Keratinocyte (primary cell): ENCODE results near the gene SEPTIN14. TPM values are rescaled to one million over a fixed set of nuclear protein-coding genes. Genes with fewer than 3 reads are reported as not detected.
A peak's percentile ranks its signal among the peaks of the same experiment; 100 is the strongest.
"Not testable (repeated sequence)": the region's sequence is repeated elsewhere in the genome, so short reads cannot be mapped to it uniquely, and the experiment has no call there.

Experiments
- DNase-seq: peaks from one replicate; pipeline ENCODE4 v3.0.0-alpha.2; 2011; ENCODE audit warnings: low read depth, missing footprints, low spot score
- FAIRE-seq: peaks from 2 replicates; lab custom pipeline; 2011; peaks lifted over from hg19 to GRCh38; lab: Jason Lieb, UNC
- H2AFZ ChIP-seq: 2 replicates; pipeline ENCODE4 v1.6.0; 2012; ENCODE audit warnings: low read length, control low read depth, inconsistent platforms; ENCODE audit not compliant: control insufficient read depth
- H3K27ac ChIP-seq: 2 replicates; pipeline ENCODE4 v1.5.1; 2011; ENCODE audit warnings: low read length; ENCODE audit not compliant: control insufficient read depth, insufficient read depth
- H3K27me3 ChIP-seq: 3 replicates; pipeline ENCODE4 v1.6.0; 2011; ENCODE audit warnings: low read length; ENCODE audit not compliant: control insufficient read depth, insufficient read depth; ENCODE audit errors: extremely low read depth
- H3K36me3 ChIP-seq, 2 experiments: 2 replicates in 1 of 2; 3 replicates in 1 of 2; pipeline ENCODE4 v1.5.1; 2011; ENCODE audit warnings: low read length in 2 of 2, mild to moderate bottlenecking in 1 of 2; ENCODE audit not compliant: control insufficient read depth in 2 of 2, insufficient read depth in 2 of 2; ENCODE audit errors: extremely low read depth in 1 of 2
- H3K4me1 ChIP-seq: 3 replicates; pipeline ENCODE4 v1.5.1; 2011; ENCODE audit warnings: low read length; ENCODE audit not compliant: control insufficient read depth, insufficient read depth; ENCODE audit errors: extremely low read depth
- H3K4me2 ChIP-seq: 3 replicates; pipeline ENCODE4 v1.6.0; 2011; ENCODE audit warnings: low read depth, low read length; ENCODE audit not compliant: control insufficient read depth, insufficient read depth; ENCODE audit errors: extremely low read depth
- H3K4me3 ChIP-seq, 3 experiments: fragments of 200-600 bp in 1 of 3; sonication (generic) in 1 of 3; 2 replicates in 2 of 3; 3 replicates in 1 of 3; pipeline ENCODE4 v1.5.1; 2011 to 2016; ENCODE audit warnings: low read length in 3 of 3, mild to moderate bottlenecking in 3 of 3, control low read depth in 2 of 3, inconsistent platforms in 1 of 3, low read depth in 1 of 3, mixed read lengths in 1 of 3, mixed run types in 1 of 3, moderate library complexity in 1 of 3; ENCODE audit not compliant: control insufficient read depth in 2 of 3, insufficient read depth in 2 of 3; ENCODE audit errors: extremely low read depth in 1 of 3
- H3K79me2 ChIP-seq: 2 replicates; pipeline ENCODE4 v1.6.0; 2012; ENCODE audit warnings: low read length; ENCODE audit not compliant: control insufficient read depth, insufficient read depth
- H3K9ac ChIP-seq: 3 replicates; pipeline ENCODE4 v1.6.0; 2011; ENCODE audit warnings: low read length; ENCODE audit not compliant: control insufficient read depth, insufficient read depth; ENCODE audit errors: extremely low read depth
- H3K9me1 ChIP-seq: 3 replicates; pipeline ENCODE4 v1.6.0; 2011; ENCODE audit warnings: low read length; ENCODE audit not compliant: control insufficient read depth, insufficient read depth; ENCODE audit errors: extremely low read depth
- H3K9me3 ChIP-seq: 2 replicates; pipeline ENCODE4 v1.5.1; 2012; ENCODE audit warnings: low read depth, low read length; ENCODE audit not compliant: control insufficient read depth
- H4K20me1 ChIP-seq: 3 replicates; pipeline ENCODE4 v1.6.0; 2011; ENCODE audit warnings: low read length; ENCODE audit not compliant: control insufficient read depth, insufficient read depth; ENCODE audit errors: extremely low read depth
- EZH2 ChIP-seq: IDR thresholded peaks from one replicate; pipeline ENCODE4 v1.6.1; 2012; ENCODE audit warnings: inconsistent platforms, mild to moderate bottlenecking, low read length, moderate library complexity
- dilution Hi-C: fragments of 300-500 bp; cut with MboI; formaldehyde crosslinking; loops from one replicate; pipeline ENCODE4 v1.7.0; 2020; ENCODE audit warnings: low sequenced_read_pairs; ENCODE audit not compliant: extremely low pct_ligation_motif_present
- polyA plus RNA-seq, 5 experiments: library from polyadenylated mRNA; depleted of rRNA in 3 of 5; stranded (reverse) in 3 of 5; stranded (forward) in 1 of 5; unstranded in 1 of 5; fragments of >200 nt; gene quantifications; 1 replicate in 1 of 5; 2 replicates in 3 of 5; 3 replicates in 1 of 5; pipeline versions ENCODE4 v1.2.1 to v1.2.3, GENCODE V29; 2011 to 2012; ENCODE audit warnings: missing spikeins in 2 of 5, low read depth in 1 of 5, low replicate concordance in 1 of 5
- TF ChIP-seq, protein P1 (sequence below), 3 experiments: IDR thresholded peaks in 1 of 3; conservative IDR thresholded peaks in 1 of 3; optimal IDR thresholded peaks in 1 of 3; 2 replicates in 2 of 3; 3 replicates in 1 of 3; pipeline versions ENCODE3 to v1.5.1; 2011; ENCODE audit warnings: low read length in 3 of 3, mild to moderate bottlenecking in 3 of 3, moderate library complexity in 2 of 3, control low read depth in 1 of 3, inconsistent platforms in 1 of 3; ENCODE audit not compliant: insufficient read depth in 2 of 3; ENCODE audit errors: extremely low read depth in 1 of 3

The SEPTIN14 gene
- polyA plus RNA-seq, 1 donor (not counting 4 experiments of a cell fraction or from before 2014, with no cell fraction given) = not detected

DNA sequence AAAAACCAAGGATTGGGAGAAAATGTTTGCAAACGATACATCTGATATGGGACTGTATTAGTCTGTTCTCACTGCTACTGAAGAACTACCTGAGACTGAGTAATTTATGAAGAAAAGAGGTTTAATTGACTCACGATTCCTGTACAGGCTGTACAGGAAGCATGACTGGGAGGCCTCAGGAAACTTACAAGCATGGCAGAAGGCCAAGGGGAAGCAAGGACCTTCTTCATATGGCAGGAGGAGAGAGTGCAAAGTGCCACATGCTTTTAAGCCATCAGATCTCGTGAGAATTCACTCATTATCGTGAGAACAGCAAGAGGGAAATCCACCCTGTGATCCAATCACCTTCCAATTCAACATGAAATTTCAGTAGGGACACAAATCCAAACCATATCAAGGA is 35.7 kb upstream of the SEPTIN14 start:
- dilution Hi-C loops = no loop called here
- Histone ChIP-seq H3K9ac (no peak overlapping the region), H3K27me3 (no peaks in the 10 kb centered on the region), H3K4me1 (no peaks in the 10 kb centered on the region), H3K4me3 (no peak overlapping the region), H3K9me3 (no peaks in the 10 kb centered on the region), H3K36me3 (no peaks in the 10 kb centered on the region), H2AFZ (no peak overlapping the region), H3K9me1 (no peaks in the 10 kb centered on the region), H4K20me1 (no peaks in the 10 kb centered on the region), H3K79me2 (no peaks in the 10 kb centered on the region), H3K27ac (no peak overlapping the region), H3K4me2 (no peak overlapping the region)
- FAIRE-seq (no peak), DNase-seq (no peak)
- TF ChIP-seq EZH2 = no peak

DNA sequence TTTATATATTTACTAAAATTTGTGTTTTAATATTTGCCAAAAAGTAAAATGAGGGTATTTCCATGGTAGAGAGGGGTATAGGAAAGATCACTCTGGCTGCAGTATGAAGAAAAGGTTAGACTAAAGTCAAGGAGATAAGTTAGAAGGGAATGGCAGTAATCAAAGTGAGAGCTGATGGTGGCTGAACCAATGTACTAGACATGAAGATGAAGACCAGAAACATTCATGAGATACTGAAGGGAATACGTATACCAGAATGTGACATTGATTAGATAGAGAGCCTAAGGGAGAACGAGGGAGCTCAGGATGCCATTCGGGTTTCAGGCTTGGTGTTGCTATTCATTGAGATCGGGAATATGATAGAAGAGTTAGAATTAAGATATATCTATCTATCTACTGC is 32.5 kb upstream of the SEPTIN14 start:
- no peak overlapping the region for H3K4me3 ChIP-seq
- TF ChIP-seq EZH2 = no peak
- TF ChIP-seq, protein P1, sequence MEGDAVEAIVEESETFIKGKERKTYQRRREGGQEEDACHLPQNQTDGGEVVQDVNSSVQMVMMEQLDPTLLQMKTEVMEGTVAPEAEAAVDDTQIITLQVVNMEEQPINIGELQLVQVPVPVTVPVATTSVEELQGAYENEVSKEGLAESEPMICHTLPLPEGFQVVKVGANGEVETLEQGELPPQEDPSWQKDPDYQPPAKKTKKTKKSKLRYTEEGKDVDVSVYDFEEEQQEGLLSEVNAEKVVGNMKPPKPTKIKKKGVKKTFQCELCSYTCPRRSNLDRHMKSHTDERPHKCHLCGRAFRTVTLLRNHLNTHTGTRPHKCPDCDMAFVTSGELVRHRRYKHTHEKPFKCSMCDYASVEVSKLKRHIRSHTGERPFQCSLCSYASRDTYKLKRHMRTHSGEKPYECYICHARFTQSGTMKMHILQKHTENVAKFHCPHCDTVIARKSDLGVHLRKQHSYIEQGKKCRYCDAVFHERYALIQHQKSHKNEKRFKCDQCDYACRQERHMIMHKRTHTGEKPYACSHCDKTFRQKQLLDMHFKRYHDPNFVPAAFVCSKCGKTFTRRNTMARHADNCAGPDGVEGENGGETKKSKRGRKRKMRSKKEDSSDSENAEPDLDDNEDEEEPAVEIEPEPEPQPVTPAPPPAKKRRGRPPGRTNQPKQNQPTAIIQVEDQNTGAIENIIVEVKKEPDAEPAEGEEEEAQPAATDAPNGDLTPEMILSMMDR (optimal IDR thresholded peaks at IDR 0.05 in 1 of 3, IDR thresholded peaks at IDR 0.05 in 1 of 3, conservative IDR thresholded peaks at IDR 0.05 in 1 of 3; ENCODE audit: extremely low read depth in 1 of 3, insufficient read depth in 2 of 3, low read length in 3 of 3) = no peak
- no peak overlapping the region for H3K27ac ChIP-seq
- H3K4me1 ChIP-seq = no peaks in the 10 kb centered on the region
- DNase-seq (no peak), FAIRE-seq (no peak)
- dilution Hi-C loops = no loop called here
- no peaks in the 10 kb centered on the region for H3K79me2 ChIP-seq
- H3K27me3 ChIP-seq = no peaks in the 10 kb centered on the region
- no peak overlapping the region for H2AFZ ChIP-seq
- H3K36me3 ChIP-seq = no peaks in the 10 kb centered on the region
- H4K20me1 ChIP-seq = no peaks in the 10 kb centered on the region
- H3K4me2 ChIP-seq = no peak overlapping the region
- no peaks in the 10 kb centered on the region for H3K9me3 ChIP-seq
- no peak overlapping the region for H3K9ac ChIP-seq
- no peaks in the 10 kb centered on the region for H3K9me1 ChIP-seq

DNA sequence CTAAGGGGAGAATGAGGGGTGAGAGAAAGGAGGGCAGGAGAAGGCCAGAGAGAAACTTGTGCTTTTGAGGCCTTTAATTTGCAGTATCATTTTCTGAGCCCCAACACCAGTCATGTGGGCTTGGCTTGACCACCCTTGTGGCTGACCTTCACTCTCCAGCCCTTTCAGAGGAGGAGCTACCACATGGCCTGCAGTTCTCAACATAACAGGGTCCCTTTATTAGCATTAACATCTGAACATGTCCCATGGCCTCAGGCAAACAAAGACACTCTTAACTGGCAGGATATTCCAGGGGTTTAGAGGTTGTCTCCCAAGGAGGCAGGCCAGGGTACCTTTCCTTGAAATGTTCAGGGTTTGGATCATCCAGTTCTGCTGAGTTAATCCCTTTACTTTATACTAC is 31.4 kb upstream of the SEPTIN14 start:
- no peak overlapping the region for H3K9ac ChIP-seq
- no peaks in the 10 kb centered on the region for H4K20me1 ChIP-seq
- H3K4me1 ChIP-seq = no peaks in the 10 kb centered on the region
- no peak overlapping the region for H3K27ac ChIP-seq
- H3K36me3 ChIP-seq = no peaks in the 10 kb centered on the region
- dilution Hi-C loops = no loop called here
- H3K9me1 ChIP-seq = no peaks in the 10 kb centered on the region
- H3K4me3 ChIP-seq = no peak overlapping the region
- FAIRE-seq (no peak), DNase-seq (no peak)
- H2AFZ ChIP-seq = no peak overlapping the region
- TF ChIP-seq, protein P1 (optimal IDR thresholded peaks at IDR 0.05 in 1 of 3, IDR thresholded peaks at IDR 0.05 in 1 of 3, conservative IDR thresholded peaks at IDR 0.05 in 1 of 3; ENCODE audit: extremely low read depth in 1 of 3, insufficient read depth in 2 of 3, low read length in 3 of 3) = no peak
- TF ChIP-seq EZH2 = no peak
- H3K27me3 ChIP-seq = no peaks in the 10 kb centered on the region
- H3K4me2 ChIP-seq = no peak overlapping the region
- H3K79me2 ChIP-seq = no peaks in the 10 kb centered on the region
- no peaks in the 10 kb centered on the region for H3K9me3 ChIP-seq

DNA sequence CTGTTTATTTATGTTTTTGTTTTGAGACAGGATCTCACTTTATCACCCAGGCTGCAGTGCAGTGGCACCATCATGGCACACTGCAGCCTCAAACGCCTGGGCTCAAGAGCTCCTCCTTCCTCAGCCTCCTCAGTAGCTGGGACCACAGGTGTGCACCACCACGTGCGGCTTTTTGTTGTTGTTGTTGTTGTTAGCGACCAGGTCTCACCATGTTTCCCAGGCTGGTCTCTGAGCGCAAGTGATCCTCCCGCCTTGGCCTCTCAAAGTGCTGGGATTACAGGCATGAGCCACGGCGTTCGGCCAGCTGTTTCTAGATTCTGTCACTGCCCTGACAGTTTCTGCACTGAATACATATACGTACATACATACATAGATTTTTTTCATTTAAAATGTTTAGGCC is 25.8 kb upstream of the SEPTIN14 start:
- H3K4me1 ChIP-seq, H3K27me3 ChIP-seq, H4K20me1 ChIP-seq, H3K27ac ChIP-seq, H3K9me1 ChIP-seq, H3K36me3 ChIP-seq, FAIRE-seq, H3K79me2 ChIP-seq, H3K9me3 ChIP-seq, H3K9ac ChIP-seq, dilution Hi-C loops, DNase-seq: not testable (repeated sequence)
- H3K4me3 ChIP-seq = peak overlapping the region in 1 of 3 experiments; percentile 76
- peak overlapping the region; percentile 77 for H2AFZ ChIP-seq
- peak overlapping the region; percentile 75 for H3K4me2 ChIP-seq
